Heart left ventricle (tissue), 16 donors: ENCODE results near the gene MYO1H. TPM values are rescaled to one million over a fixed set of nuclear protein-coding genes. Genes with fewer than 3 reads are reported as not detected.

Experiments
- ATAC-seq, 4 donors: fragments of 200-7000 bp; cut with Tn5 transposase; one replicate each; pipeline ENCODE4 v1.9.1; 2020 to 2022; ENCODE audit warnings: moderate library complexity in 4 of 4, mild to moderate bottlenecking in 3 of 4, moderate number of reproducible peaks in 1 of 4
- DNase-seq, 5 donors: peaks; one replicate each; pipeline ENCODE4 v3.0.0-alpha.2; 2020
- H3K27ac ChIP-seq, 12 donors: fragments of 200-600 bp; sonication (generic) in 4 of 12; one replicate each; pipeline versions ENCODE4 v1.5.0 to v1.8.0; 2016 to 2022; ENCODE audit warnings: mild to moderate bottlenecking in 2 of 12
- H3K27me3 ChIP-seq, 9 donors: fragments of 200-600 bp; sonication (generic) in 2 of 9; one replicate each; pipeline versions ENCODE4 v1.5.1 to v1.8.0; 2016 to 2022; ENCODE audit warnings: mild to moderate bottlenecking in 3 of 9
- H3K36me3 ChIP-seq, 9 donors: fragments of 200-600 bp; sonication (generic) in 2 of 9; one replicate each; pipeline versions ENCODE4 v1.5.0 to v1.8.0; 2018 to 2022; ENCODE audit warnings: mild to moderate bottlenecking in 2 of 9
- H3K4me1 ChIP-seq, 12 donors: fragments of 200-600 bp; sonication (generic) in 4 of 12; one replicate each; pipeline versions ENCODE4 v1.5.0 to v1.8.0; 2016 to 2022; ENCODE audit warnings: mild to moderate bottlenecking in 3 of 12
- H3K4me3 ChIP-seq, 12 donors: fragments of 200-600 bp; sonication (generic) in 4 of 12; one replicate each; pipeline versions ENCODE4 v1.5.0 to v1.8.0; 2017 to 2022; ENCODE audit warnings: mild to moderate bottlenecking in 9 of 12, moderate library complexity in 4 of 12
- H3K9me3 ChIP-seq, 12 donors: fragments of 200-600 bp; sonication (generic) in 4 of 12; one replicate each; pipeline versions ENCODE4 v1.5.0 to v1.8.0; 2016 to 2022; ENCODE audit warnings: mild to moderate bottlenecking in 1 of 12
- POLR2A ChIP-seq, 2 donors: fragments of 450-650 bp; IDR thresholded peaks; one replicate each; pipeline ENCODE4 v1.6.1; 2017; ENCODE audit warnings: antibody characterized with exemption in 2 of 2, mild to moderate bottlenecking in 2 of 2, moderate library complexity in 2 of 2
- WGBS, 4 donors: extraction: QIAGEN DNeasy Blood & Tissue Kit in 2 of 4; methylation state at CpG; one replicate each; pipeline versions ENCODE4 v1.1.5 to v1.1.7; 2013 to 2018; 5-methylcytosine and 5-hydroxymethylcytosine counted together
- intact Hi-C, 10 donors: fragments of 100-400 bp; cut with DNase I; formaldehyde crosslinking; loops; one replicate each; pipeline versions ENCODE4 v1.11.1 to v1.14.2; 2022
- polyA plus RNA-seq, 2 donors: library from polyadenylated mRNA; stranded (reverse); fragments of 200-250 nt; gene quantifications; one replicate each; pipeline ENCODE4 v1.2.3, GENCODE V29; 2013
- total RNA-seq, 9 donors: library from RNA; depleted of rRNA in 2 of 9; stranded (reverse); fragments of >200 nt in 2 of 9; fragmentation: NEBNext Ultra II Directional in 3 of 9; extraction: Animal tissue kit (Norgen Biotek cat#: 25700) in 3 of 9; gene quantifications; one replicate each; pipeline versions ENCODE4 v1.1.0 to v1.2.4, GENCODE V29; 2016 to 2023
- TF ChIP-seq, protein P1 (sequence below), 12 donors: fragments of 200-600 bp; sonication (generic) in 4 of 12; IDR thresholded peaks; one replicate each; pipeline versions ENCODE4 v1.5.0 to v1.8.0; 2018 to 2022; ENCODE audit warnings: antibody characterized with exemption in 12 of 12, mild to moderate bottlenecking in 5 of 12
- donor health status: ischemic (EF 13 %, LVEDD 7.1; RV severe dilation, severe dysfunction).
- donor health status: healthy with polysubstance abuse.
- donor health status: DM: no; HTN: yes; CAD: no.
- donor health status: DM: no; HTN: no; CAD: no.
- donor health status: ischemic (EF 25% LVEDD 6.9; RV normal size, moderate dysfunction).
- donor health status: ischemic (EF 25% LVEDD 5.7; RV mildly dilated, moderate dysfunction).
- donor health status: healthy.
- donor health status: DM: yes; HTN: yes; CAD: no.
- donor health status: ischemic (EF 35%, LVEDD 5.7; RV mildly dilated, moderate dysfunction).
- donor health status: nonischemic (EF 11% LVEDD 7.7; RV severe dilation, severe dysfunction).
- donor health status: DM: yes; HTN: yes; CAD: no.
- donor health status: PGD.
- donor health status: ischemic (EF 29% LVEDD 5.4; RV normal size, mild dysfunction).
- donor health status: nonischemic (EF 23%, LVEDD 6.1; RV moderate dilation, normal function).

Gene MYO1H
- total and polyA plus RNA-seq, 11 donors = 0.04 to 1.00 (median 0.22) TPM; not detected in 3

GRCh38 chr12:109386059-109386433 is 38.3 kb downstream of the MYO1H start:
- no peaks in the 10 kb centered on the region for H3K36me3 ChIP-seq
- WGBS, 4 donors = 43 to 58% (median 50%) methylated on average over 5 of the region's 5 CpGs
- peaks cover 0 to 5% (median 0%) of the 10 kb centered on the region in 12 donors for H3K9me3 ChIP-seq
- intact Hi-C loops = loop anchor here in 7 of 10 donors (2.0 to 10.0 kb wide), 6 partner anchors 119 to 291 kb away; partner anchors contain the start of genes ACACB (in 3 of the 7), ALKBH2 (in 1 of the 7) and UNG (in 1 of the 7)
- peak overlapping the region in 1 of 12 donors; percentile 27 for H3K27ac ChIP-seq
- no peak for TF ChIP-seq POLR2A (IDR thresholded peaks at IDR 0.05)
- no peak for DNase-seq
- peaks cover 0 to 8% (median 0%) of the 10 kb centered on the region in 9 donors for H3K27me3 ChIP-seq
- ATAC-seq = no peak
- H3K4me1 ChIP-seq = peaks cover 0 to 6% (median 0%) of the 10 kb centered on the region in 12 donors
- H3K4me3 ChIP-seq = no peak overlapping the region

DNA sequence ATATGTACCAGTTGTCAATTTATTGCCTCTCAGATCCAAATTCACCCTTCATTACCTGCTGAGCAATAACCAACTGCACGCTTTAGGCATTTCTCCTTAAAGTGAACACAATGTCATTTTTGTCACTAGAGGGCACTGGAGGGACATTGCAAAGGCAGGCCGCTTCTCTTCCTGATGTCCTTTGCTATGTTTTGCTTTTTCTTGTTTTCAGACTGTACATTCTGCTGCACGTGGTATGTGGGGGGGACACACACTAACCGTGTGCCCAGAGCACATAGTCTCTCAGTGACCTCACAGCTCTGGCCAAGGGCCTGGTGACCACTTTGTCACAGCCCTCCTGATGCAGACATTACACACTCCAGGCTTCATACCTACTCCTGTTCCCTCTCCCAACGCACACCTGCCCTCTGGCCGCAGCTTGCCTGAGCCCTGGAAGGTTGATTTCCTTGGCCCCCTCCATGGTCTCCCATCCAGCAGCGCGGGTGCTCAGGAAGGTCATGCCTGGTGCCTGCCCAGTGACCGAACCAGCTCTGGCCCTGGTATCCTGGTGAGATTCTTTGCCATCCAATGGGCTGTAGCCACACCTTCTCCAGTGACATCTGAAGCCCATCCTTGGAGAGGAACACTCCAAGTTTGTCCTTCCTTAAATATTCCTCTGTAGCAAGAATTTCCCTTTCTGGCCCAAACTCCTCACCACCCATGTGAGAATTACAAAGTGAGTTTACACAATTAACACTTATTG is 39.9 kb downstream of the MYO1H start:
- H3K4me1 ChIP-seq = peaks cover 0 to 6% (median 0%) of the 10 kb centered on the region in 12 donors
- WGBS, 4 donors = 59 to 67% (median 63%) methylated on average over 9 of the region's 9 CpGs
- DNase-seq (no peak), ATAC-seq (peak in 2 of 4 donors; percentile 34 to 48)
- H3K4me3 ChIP-seq = no peak overlapping the region
- H3K36me3 ChIP-seq = no peaks in the 10 kb centered on the region
- H3K9me3 ChIP-seq = peaks cover 0 to 5% (median 0%) of the 10 kb centered on the region in 12 donors
- no peaks in the 10 kb centered on the region for H3K27me3 ChIP-seq
- no peak overlapping the region for H3K27ac ChIP-seq
- TF ChIP-seq, protein P1, sequence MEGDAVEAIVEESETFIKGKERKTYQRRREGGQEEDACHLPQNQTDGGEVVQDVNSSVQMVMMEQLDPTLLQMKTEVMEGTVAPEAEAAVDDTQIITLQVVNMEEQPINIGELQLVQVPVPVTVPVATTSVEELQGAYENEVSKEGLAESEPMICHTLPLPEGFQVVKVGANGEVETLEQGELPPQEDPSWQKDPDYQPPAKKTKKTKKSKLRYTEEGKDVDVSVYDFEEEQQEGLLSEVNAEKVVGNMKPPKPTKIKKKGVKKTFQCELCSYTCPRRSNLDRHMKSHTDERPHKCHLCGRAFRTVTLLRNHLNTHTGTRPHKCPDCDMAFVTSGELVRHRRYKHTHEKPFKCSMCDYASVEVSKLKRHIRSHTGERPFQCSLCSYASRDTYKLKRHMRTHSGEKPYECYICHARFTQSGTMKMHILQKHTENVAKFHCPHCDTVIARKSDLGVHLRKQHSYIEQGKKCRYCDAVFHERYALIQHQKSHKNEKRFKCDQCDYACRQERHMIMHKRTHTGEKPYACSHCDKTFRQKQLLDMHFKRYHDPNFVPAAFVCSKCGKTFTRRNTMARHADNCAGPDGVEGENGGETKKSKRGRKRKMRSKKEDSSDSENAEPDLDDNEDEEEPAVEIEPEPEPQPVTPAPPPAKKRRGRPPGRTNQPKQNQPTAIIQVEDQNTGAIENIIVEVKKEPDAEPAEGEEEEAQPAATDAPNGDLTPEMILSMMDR (IDR thresholded peaks at IDR 0.05) = peak; percentile 26 to 63 (median 46)
- no peak for TF ChIP-seq POLR2A (IDR thresholded peaks at IDR 0.05)
- intact Hi-C loops = loop anchor here in 8 of 10 donors (1.0 to 10.0 kb wide), 7 partner anchors 120 to 293 kb away; partner anchors contain the start of genes ACACB (in 3 of the 8), ALKBH2 (in 1 of the 8) and UNG (in 1 of the 8)

DNA sequence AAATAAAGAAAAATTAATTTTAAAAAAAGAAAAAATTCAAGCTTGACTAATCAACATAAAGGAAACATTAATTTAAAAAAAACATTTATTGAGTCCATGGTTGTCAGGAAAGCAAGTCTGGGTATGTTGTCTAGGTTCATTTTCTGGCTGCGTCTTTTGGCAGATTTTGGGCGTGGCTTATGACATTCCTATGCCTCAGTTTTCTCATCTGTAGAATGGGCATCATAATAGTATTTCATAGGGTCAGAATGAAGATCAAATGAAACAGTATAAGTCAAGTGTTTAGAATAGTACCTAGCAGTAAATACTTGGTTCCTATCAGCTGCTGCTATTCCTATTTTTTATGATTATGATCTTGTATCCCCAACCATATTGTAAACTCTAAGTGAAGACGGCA is 40.5 kb downstream of the MYO1H start:
- H3K4me3 ChIP-seq = no peak overlapping the region
- H3K27ac ChIP-seq = no peak overlapping the region
- no peak for ATAC-seq
- H3K4me1 ChIP-seq = peaks cover 0 to 6% (median 0%) of the 10 kb centered on the region in 12 donors
- no peaks in the 10 kb centered on the region for H3K36me3 ChIP-seq
- DNase-seq = no peak
- H3K9me3 ChIP-seq = peaks cover 0 to 5% (median 0%) of the 10 kb centered on the region in 12 donors
- TF ChIP-seq, protein P1 (IDR thresholded peaks at IDR 0.05) = no peak
- TF ChIP-seq POLR2A (IDR thresholded peaks at IDR 0.05) = no peak
- intact Hi-C loops = loop anchor here in 6 of 10 donors (5.0 to 10.0 kb wide), 5 partner anchors 121 to 293 kb away; partner anchors contain the start of genes ACACB (in 3 of the 6), ALKBH2 (in 1 of the 6) and UNG (in 1 of the 6)
- no peaks in the 10 kb centered on the region for H3K27me3 ChIP-seq
- 83 to 93% (median 90%) methylated on average over 3 of the region's 3 CpGs for WGBS, 4 donors

- no peak for TF ChIP-seq POLR2A (IDR thresholded peaks at IDR 0.05)
- TF ChIP-seq, protein P1 (IDR thresholded peaks at IDR 0.05) = no peak
- no peak for DNase-seq
- Histone ChIP-seq H3K4me1 (peaks cover 0 to 6% (median 0%) of the 10 kb centered on the region in 12 donors), H3K9me3 (peaks cover 0 to 5% (median 0%) of the 10 kb centered on the region in 12 donors), H3K27me3 (no peaks in the 10 kb centered on the region), H3K36me3 (no peaks in the 10 kb centered on the region), H3K27ac (no peak overlapping the region), H3K4me3 (no peak overlapping the region)
- peak in 1 of 4 donors; percentile 29 for ATAC-seq
- intact Hi-C loops = loop anchor here in 6 of 10 donors (5.0 to 10.0 kb wide), 5 partner anchors 122 to 294 kb away; partner anchors contain the start of genes ACACB (in 3 of the 6), ALKBH2 (in 1 of the 6) and UNG (in 1 of the 6)
- 63 to 74% (median 66%) methylated on average over 4 of the region's 4 CpGs for WGBS, 4 donors
Observed at GRCh38 chr12:109389146-109389545, 41.4 kb downstream of the MYO1H start.
